Measurements from ENCODE around the gene SKAP1. TPM values are rescaled to one million over a fixed set of nuclear protein-coding genes. Genes with fewer than 3 reads are reported as not detected.
A peak's percentile ranks its signal among the peaks of the same experiment; 100 is the strongest.

SKAP1 gene
- polyA plus RNA-seq, 3 donors = 0.13 to 1.0 (median 0.52) TPM

DNA sequence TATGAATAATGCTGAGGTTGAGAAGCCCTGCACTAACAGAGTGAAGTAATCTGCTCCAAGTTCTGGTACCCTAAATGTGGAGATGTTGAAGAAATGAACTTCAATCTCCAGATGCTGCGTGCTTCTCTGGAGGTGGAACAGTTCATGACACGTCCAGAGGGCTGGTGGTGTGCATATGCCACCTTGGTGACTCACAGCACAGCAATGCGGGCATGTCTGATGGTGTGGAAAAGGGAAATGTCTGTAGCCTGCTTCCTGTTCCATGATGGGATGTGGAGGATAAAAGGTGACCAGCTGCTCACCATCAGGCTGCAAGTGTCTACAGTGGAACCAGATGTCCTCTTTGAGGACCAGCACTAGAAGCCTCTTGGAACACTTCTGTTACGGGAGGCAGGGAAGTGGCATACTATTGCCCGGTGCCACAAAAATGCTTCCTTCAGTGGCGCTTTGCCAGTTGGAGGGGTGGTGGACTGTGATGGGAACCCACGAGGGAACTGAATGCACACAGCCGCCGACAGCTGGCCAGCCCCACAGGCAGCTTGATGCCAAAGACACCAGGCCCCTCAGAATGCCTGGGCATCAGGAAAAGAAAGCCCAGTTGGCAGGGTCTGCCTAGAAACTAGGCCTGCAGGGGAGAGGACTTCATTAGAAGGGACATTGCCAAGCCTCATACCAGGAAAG is 302.5 kb downstream of the SKAP1 start:
- no peak overlapping the region for H3K4me3 ChIP-seq (replicated peaks in 1 of 3; ENCODE audit: low read depth in 2 of 3, low read length in 3 of 3)
- H3K4me2 ChIP-seq (replicated peaks; ENCODE audit: extremely low read depth, low read length, poor library complexity, severe bottlenecking) = no peak overlapping the region
- WGBS (ENCODE audit: insufficient coverage) = 82% methylated on average over 5 of the region's 9 CpGs
- intact Hi-C loops (cut with micrococcal nuclease) = loop anchor here in 1 of 2 donors (5.0 kb wide), 1 partner anchor 100 kb away; no protein-coding TSS in a partner anchor
- no peaks in the 10 kb centered on the region for H3K4me1 Mint-ChIP-seq
- H3K4me3 Mint-ChIP-seq = no peak overlapping the region
- no peak overlapping the region for H3K9ac ChIP-seq (ENCODE audit: insufficient read depth, low read length, poor library complexity, severe bottlenecking)
- peaks cover 36 to 48% of the 10 kb centered on the region in 2 donors for H3K36me3 ChIP-seq (replicated peaks in 1 of 2; ENCODE audit: control insufficient read depth in 1 of 2, insufficient read depth in 2 of 2, low read length in 2 of 2)
- H3K9me3 ChIP-seq (replicated peaks in 1 of 2; ENCODE audit: control insufficient read depth in 1 of 2, insufficient read depth in 1 of 2, low read length in 2 of 2) = no peaks in the 10 kb centered on the region
- peaks cover under 1 to 6% (median 3%) of the 10 kb centered on the region in 3 donors for H3K27me3 Mint-ChIP-seq (ENCODE audit: low read depth in 3 of 3)
- DNase-seq = no peak
- H3K27me3 ChIP-seq (ENCODE audit: control insufficient read depth in 2 of 2, insufficient read depth in 2 of 2, low read length in 2 of 2) = no peaks in the 10 kb centered on the region
- H3K4me1 ChIP-seq (ENCODE audit: control insufficient read depth in 1 of 2, insufficient read depth in 2 of 2, low read length in 2 of 2) = no peaks in the 10 kb centered on the region
- no peak overlapping the region for H2AFZ ChIP-seq (ENCODE audit: insufficient read depth, low read depth, low read length, poor library complexity, severe bottlenecking)
- no peaks in the 10 kb centered on the region for H3K9me3 Mint-ChIP-seq
- no peak for TF ChIP-seq CTCF (IDR thresholded peaks at IDR 0.05)
- no peaks in the 10 kb centered on the region for H3K79me2 ChIP-seq (ENCODE audit: insufficient read depth, low read length)
- H3K27ac ChIP-seq (ENCODE audit: low read depth in 1 of 2, low read length in 2 of 2) = no peak overlapping the region
- H3K36me3 Mint-ChIP-seq = peaks cover 43 to 48% of the 10 kb centered on the region in 2 donors
- no peak overlapping the region for H3K27ac Mint-ChIP-seq
- peaks cover 31% of the 10 kb centered on the region for H4K20me1 ChIP-seq (ENCODE audit: insufficient read depth, low read length)

DNA sequence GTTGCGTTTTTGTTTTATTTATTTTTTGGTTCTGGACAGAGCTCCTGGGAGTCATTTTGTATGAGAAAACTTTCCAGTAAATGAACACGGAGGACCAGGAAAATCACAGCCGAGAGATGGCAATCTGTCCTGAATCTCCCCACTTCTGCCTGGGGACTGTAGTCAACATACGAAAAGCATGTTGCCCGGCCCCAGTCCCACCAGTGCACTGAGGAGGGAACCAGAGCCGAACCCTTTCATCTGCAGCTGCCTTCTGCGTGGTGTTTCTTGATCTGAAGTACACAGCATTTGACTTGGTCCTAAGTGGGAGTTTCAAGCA is 303.5 kb downstream of the SKAP1 start:
- Histone ChIP-seq H2AFZ (ENCODE audit: insufficient read depth, low read depth, low read length, poor library complexity, severe bottlenecking) (no peak overlapping the region), H3K27me3 (ENCODE audit: control insufficient read depth in 2 of 2, insufficient read depth in 2 of 2, low read length in 2 of 2) (no peaks in the 10 kb centered on the region), H3K79me2 (ENCODE audit: insufficient read depth, low read length) (peaks cover 3% of the 10 kb centered on the region), H4K20me1 (ENCODE audit: insufficient read depth, low read length) (peaks cover 41% of the 10 kb centered on the region), H3K9me3 (replicated peaks in 1 of 2; ENCODE audit: control insufficient read depth in 1 of 2, insufficient read depth in 1 of 2, low read length in 2 of 2) (no peaks in the 10 kb centered on the region), H3K27ac (ENCODE audit: low read depth in 1 of 2, low read length in 2 of 2) (no peak overlapping the region), H3K4me1 (ENCODE audit: control insufficient read depth in 1 of 2, insufficient read depth in 2 of 2, low read length in 2 of 2) (no peaks in the 10 kb centered on the region), H3K9ac (ENCODE audit: insufficient read depth, low read length, poor library complexity, severe bottlenecking) (no peak overlapping the region), H3K4me3 (replicated peaks in 1 of 3; ENCODE audit: low read depth in 2 of 3, low read length in 3 of 3) (no peak overlapping the region), H3K4me2 (replicated peaks; ENCODE audit: extremely low read depth, low read length, poor library complexity, severe bottlenecking) (no peak overlapping the region), H3K36me3 (replicated peaks in 1 of 2; ENCODE audit: control insufficient read depth in 1 of 2, insufficient read depth in 2 of 2, low read length in 2 of 2) (peaks cover 46 to 58% of the 10 kb centered on the region in 2 donors)
- Mint-ChIP-seq H3K4me1 (no peaks in the 10 kb centered on the region), H3K27ac (peak overlapping the region in 2 of 7 donors; percentile 4 to 19), H3K36me3 (peaks cover 54 to 58% of the 10 kb centered on the region in 2 donors), H3K4me3 (no peak overlapping the region), H3K27me3 (ENCODE audit: low read depth in 3 of 3) (peaks cover 2 to 3% (median 2%) of the 10 kb centered on the region in 3 donors), H3K9me3 (no peaks in the 10 kb centered on the region)
- no peak for TF ChIP-seq CTCF (IDR thresholded peaks at IDR 0.05)
- intact Hi-C loops (cut with micrococcal nuclease) = loop anchor here in 1 of 2 donors (5.0 kb wide), 1 partner anchor 99 kb away; no protein-coding TSS in a partner anchor
- WGBS (ENCODE audit: insufficient coverage) = 96% methylated on average over 7 of the region's 7 CpGs
- no peak for DNase-seq
